Measurements from ENCODE around the gene KCNJ10.

KCNJ10 gene

DNA sequence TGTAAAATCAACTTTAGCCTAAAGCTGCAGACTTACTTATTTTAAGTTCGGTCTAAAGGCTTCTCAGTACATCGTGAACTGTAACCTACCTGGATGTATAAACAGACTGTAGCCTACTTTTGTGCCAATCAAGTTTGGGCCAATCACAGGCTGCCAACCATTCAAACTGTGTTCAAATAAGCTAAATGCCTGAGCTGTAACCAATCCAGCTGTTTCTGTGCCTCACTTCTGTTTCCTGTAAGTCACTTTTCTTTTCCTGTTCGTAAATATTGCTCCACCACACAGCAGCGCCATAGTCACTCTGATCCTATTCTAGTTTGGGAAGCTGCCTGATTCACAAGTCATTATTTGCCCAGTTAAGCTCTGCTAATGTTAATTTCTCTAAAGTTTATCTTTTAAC is 78.4 kb downstream of the KCNJ10 start:
- no peak for DNase-seq (ENCODE audit: low read depth in 3 of 3)

DNA sequence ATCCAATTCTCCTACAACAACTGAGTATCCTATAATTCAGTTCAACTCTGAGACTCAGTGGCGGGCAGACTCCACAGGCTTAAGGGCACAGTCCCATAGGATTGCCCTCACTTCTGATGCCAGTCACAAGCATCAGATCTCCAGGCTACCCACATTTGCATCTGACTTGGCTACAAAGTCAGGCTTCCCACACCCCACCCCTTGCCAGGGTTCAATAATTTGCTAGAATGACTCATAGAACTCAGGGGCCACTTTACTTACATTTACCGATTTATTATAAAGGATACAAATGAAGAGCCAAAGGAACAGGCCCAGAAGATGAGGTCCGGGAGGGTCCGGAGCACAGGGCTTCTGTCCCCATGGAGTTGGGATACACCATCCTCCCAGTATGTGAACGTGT is 80.0 kb downstream of the KCNJ10 start:
- DNase-seq (ENCODE audit: low read depth in 3 of 3): no peak

DNA sequence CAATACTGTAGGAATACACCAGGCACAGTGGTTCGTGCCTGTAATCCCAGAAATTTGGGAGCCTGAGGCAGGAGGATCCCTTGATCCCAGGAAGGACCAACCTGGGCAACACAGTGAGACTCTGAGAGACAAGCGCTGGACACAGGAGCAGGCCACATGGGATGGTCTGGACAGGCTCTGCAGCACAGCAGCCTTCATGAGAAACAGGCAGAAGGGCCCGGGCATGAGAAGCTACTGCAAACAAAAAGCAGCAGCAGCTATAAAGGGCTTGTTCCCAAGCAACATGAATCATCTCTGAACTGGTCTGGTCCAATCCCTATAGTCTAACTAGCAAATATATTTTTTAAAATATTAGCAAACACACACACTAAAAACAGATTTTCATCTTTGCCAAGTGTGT is 80.4 kb downstream of the KCNJ10 start:
- DNase-seq (ENCODE audit: low read depth in 3 of 3): no peak

- no peak for DNase-seq (ENCODE audit: low read depth in 3 of 3)
Observed at GRCh38 chr1:159988006-159988405, 82.0 kb downstream of the KCNJ10 start.

- no peak for DNase-seq (ENCODE audit: low read depth in 3 of 3)
Observed at GRCh38 chr1:159987186-159987585, 82.8 kb downstream of the KCNJ10 start.

GRCh38 chr1:159986531-159986930 is 83.4 kb downstream of the KCNJ10 start:
- no peak for DNase-seq (ENCODE audit: low read depth in 3 of 3)

GRCh38 chr1:159986093-159986492 is 83.9 kb downstream of the KCNJ10 start:
- DNase-seq (ENCODE audit: low read depth in 3 of 3): no peak

- no peak for DNase-seq (ENCODE audit: low read depth in 3 of 3)
Observed at GRCh38 chr1:159985473-159985872, 84.5 kb downstream of the KCNJ10 start.

DNA sequence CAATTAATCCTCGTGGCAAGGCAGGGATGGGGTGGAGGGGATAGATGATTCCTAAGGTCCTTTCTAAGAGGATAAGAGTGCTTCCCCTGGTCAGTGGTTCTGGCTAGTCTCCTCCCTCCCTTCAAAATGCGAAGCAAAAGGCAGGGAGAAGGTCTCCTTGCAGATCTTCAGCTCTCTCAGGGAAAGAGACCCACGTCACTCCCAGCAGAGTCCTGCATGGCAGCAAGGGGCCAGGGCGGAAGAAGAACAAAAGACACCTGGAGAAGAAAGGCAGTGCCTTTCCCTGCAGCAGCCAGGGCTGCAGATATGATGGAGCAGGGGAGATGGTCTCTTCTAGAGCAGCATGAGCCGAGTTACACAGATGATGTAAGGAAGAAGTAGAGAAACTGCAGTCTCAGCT is 86.3 kb downstream of the KCNJ10 start:
- DNase-seq (ENCODE audit: low read depth in 3 of 3): no peak

DNA sequence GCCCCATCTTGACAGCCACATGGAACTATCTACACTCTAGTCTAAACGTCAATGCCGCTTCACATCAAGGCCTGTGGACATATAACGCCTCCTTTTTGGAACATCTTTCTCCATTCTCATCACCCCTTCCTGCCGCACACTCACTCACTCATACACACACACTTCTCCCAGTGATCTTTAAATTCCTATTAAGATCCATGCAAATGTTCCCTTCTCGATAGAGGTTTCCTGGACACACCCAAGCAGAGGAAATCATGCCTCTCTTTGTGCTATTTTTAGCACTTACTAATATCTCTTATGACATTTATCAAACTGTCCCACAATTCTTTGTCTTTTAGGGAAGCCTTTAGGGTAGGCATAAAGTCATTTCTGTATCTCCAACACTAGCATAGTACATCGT is 87.7 kb downstream of the KCNJ10 start:
- DNase-seq (ENCODE audit: low read depth in 3 of 3): no peak

DNA sequence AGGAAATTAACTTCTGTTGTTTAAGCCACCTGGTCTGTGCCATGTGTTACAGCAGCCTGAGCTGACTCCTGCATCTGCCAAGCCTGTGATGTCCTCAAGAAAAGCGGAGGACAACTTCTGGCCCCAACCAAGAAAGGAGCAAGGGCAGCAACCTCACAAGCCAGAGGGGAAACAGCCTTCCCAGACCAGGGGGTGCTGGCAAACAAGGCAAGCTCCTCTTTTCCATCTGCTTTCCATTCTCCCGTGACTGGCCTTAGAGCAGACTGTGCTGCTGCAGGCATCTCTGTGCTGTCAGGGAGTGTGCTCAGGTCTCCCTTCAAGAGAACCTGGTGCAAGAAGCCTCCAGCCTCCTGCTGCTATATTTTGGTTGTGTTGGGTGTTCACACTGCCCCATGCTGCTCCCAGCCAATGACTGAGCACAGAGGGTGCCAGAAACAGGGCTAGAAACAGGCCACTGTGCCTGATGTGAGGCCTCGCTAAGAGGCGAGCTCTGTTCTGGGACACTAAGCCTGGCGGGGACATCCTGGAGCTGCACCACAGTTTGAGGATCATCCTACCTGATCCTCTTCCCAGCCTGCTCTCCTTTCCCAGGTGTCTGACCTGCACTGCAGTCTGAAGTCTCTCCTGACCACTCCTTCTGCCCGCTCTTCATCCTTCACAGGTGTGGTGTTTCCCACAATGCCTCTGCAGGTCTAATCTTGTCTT is 88.5 kb downstream of the KCNJ10 start:
- no peak for DNase-seq (ENCODE audit: low read depth in 3 of 3)

- DNase-seq (ENCODE audit: low read depth in 3 of 3): no peak
Observed at GRCh38 chr1:159980786-159981185, 89.2 kb downstream of the KCNJ10 start.

- no peak for DNase-seq (ENCODE audit: low read depth in 3 of 3)
Observed at GRCh38 chr1:159980076-159980475, 89.9 kb downstream of the KCNJ10 start.

- no peak for DNase-seq (ENCODE audit: low read depth in 3 of 3)
Observed at GRCh38 chr1:159979257-159979656, 90.7 kb downstream of the KCNJ10 start.

- no peak for DNase-seq (ENCODE audit: low read depth in 3 of 3)
Observed at GRCh38 chr1:159978107-159978398, 91.9 kb downstream of the KCNJ10 start.

DNA sequence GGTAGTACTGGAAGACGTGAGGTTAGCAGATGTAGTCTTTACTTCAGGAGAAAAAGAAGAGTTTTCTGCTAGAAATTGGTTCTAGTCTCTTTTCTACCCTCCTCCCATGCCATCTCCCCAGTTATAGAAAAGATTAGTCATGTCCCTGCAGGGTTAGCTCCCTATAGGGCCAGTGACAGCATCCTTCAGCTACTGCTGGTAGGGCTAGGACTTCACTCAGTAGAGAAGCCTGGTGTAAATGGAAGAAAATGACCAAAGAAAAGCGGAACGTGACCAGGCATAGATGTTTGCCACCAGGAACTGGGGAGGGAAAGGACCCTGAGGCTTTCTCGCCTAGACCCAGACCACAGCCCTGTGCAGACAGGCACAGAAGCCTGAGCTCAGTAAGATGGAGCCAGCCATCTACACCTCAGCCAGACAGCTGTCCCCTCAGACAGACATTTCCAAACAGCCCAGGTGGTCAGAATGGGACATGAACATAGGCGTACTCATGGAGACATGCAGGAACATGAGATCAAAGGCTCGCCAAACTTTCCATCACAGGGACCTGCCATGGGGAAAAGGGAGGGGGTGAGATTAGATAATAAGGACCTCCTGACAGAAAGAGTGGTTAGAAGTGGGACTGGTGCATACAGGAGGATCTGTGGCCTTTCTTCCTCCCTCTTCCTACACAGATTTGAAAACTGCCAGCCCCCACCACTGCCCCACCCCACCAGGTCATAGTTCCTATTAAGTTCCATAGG is 92.4 kb downstream of the KCNJ10 start:
- DNase-seq (ENCODE audit: low read depth in 3 of 3): no peak

DNA sequence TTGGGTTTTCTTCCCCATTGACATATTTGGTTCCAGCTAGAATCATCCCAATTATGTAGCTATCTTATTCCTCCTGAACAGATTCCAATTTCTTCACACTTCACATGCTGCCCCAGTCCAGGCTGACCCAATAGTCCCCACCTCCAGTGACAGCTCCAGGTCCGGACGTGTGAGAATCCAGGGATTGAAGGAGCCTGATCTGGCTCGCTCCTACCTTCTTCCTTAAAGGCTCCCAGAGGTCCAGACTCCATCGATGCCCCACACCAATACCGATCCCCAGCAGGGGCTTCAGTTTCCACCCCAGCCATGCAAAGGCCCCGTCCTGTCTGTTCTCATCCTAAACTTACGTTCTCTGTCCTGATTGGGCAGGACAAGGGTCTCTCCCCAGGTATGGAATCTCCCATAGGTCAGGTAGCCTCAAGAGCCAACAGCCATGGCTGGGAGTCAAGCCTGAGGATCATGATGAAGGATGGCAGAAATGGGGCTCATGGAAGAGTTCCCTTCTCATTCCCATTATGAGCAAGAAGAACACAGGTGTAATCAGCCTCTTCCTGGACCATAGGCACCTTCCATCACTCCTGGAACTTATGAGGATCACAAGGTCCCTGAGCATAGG is 95.5 kb downstream of the KCNJ10 start:
- no peak for DNase-seq (ENCODE audit: low read depth in 3 of 3)

GRCh38 chr1:159973350-159973940 is 96.5 kb downstream of the KCNJ10 start:
- DNase-seq (ENCODE audit: low read depth in 3 of 3): no peak

GRCh38 chr1:159972443-159973205 is 97.3 kb downstream of the KCNJ10 start:
- DNase-seq (ENCODE audit: low read depth in 3 of 3): no peak

- no peak for DNase-seq (ENCODE audit: low read depth in 3 of 3)
Observed at GRCh38 chr1:159970932-159971342, 99.0 kb downstream of the KCNJ10 start.

GRCh38 chr1:159968901-159969300 is 101.1 kb downstream of the KCNJ10 start:
- DNase-seq (ENCODE audit: low read depth in 3 of 3): no peak

DNA sequence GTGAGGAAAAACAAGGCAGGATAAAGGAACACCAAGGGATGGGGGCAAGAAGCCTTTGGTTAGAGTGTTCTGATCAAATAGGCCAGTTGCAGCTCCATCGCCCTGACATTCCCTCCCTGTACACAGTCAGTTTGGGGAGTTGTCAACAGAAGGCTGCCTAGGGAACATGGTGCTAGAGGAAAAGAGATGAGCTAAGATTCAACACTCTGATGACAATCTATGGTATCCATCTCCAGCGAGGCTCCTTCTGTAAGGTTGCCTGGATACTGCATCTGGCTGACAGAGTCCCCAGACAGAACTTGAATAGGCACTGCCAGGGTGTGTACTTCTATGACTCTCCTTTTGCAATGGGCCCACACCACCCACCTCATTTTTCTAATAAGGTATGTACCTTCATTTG is 104.7 kb downstream of the KCNJ10 start:
- no peak for DNase-seq (ENCODE audit: low read depth in 3 of 3)

Data from stimulated activated CD4-positive, alpha-beta T cell treated with anti-CD3 and anti-CD28 coated beads, TNF-alpha, amount 100 ng/mL, for 4 hours (primary cell).